A172 (cell line): Measurements from ENCODE around the gene ADD3. TPM values are rescaled to one million over a fixed set of nuclear protein-coding genes. Genes with fewer than 3 reads are reported as not detected.

Experiments
- DNase-seq: peaks from one replicate; pipeline ENCODE4 v3.0.0-alpha.2; 2015; ENCODE audit warnings: low spot score
- total RNA-seq: library from RNA; depleted of rRNA; stranded (reverse); fragments of >200 nt; shearing (Covaris generic); gene quantifications from 2 replicates; pipeline ENCODE4 v1.2.3, GENCODE V29; 2014; rRNA removed

ADD3 gene
- total RNA-seq, result 44.9 and 63.3 TPM in 2 replicates

- DNase-seq, result peak; percentile 68
These were observed at the start of gene ADD3 for GRCh38 chr10:110007701-110008517. ADD3 (plus strand) TSS chr10:110007984; CDS start chr10:110100654, 92,670 bp downstream.

GRCh38 chr10:109958059-109958458 lies 49.7 kb upstream of the ADD3 start:
- no peak for DNase-seq

- no peak for DNase-seq
These were observed 48.3 kb upstream of the ADD3 start for GRCh38 chr10:109959259-109960145.

GRCh38 chr10:109960682-109961081 lies 47.1 kb upstream of the ADD3 start:
- no peak for DNase-seq

GRCh38 chr10:109961174-109962001 lies 46.4 kb upstream of the ADD3 start:
- peak; percentile 29 for DNase-seq

- DNase-seq, result no peak
These were observed 45.5 kb upstream of the ADD3 start for GRCh38 chr10:109962247-109962646.

GRCh38 chr10:109963439-109963838 lies 44.3 kb upstream of the ADD3 start:
- DNase-seq, result no peak

GRCh38 chr10:109964318-109964717 lies 43.5 kb upstream of the ADD3 start:
- no peak for DNase-seq

GRCh38 chr10:109966961-109967738 lies 40.6 kb upstream of the ADD3 start:
- DNase-seq, result peak; percentile 40

- peak; percentile 8 for DNase-seq
These were observed 40.1 kb upstream of the ADD3 start for GRCh38 chr10:109967739-109968088.

GRCh38 chr10:109968953-109969759 lies 38.6 kb upstream of the ADD3 start:
- no peak for DNase-seq

- no peak for DNase-seq
These were observed 37.9 kb upstream of the ADD3 start for GRCh38 chr10:109969760-109970346.

GRCh38 chr10:109971634-109972033 lies 36.1 kb upstream of the ADD3 start:
- no peak for DNase-seq

- DNase-seq, result no peak
These were observed 35.3 kb upstream of the ADD3 start for GRCh38 chr10:109972372-109973001.

GRCh38 chr10:109973326-109973829 lies 34.4 kb upstream of the ADD3 start:
- no peak for DNase-seq

GRCh38 chr10:109974504-109975191 lies 33.1 kb upstream of the ADD3 start:
- DNase-seq, result no peak

GRCh38 chr10:109975244-109976190 lies 32.3 kb upstream of the ADD3 start:
- DNase-seq, result no peak
